Calu3 (cell line): ENCODE measurements around the gene CCDC187. TPM values are rescaled to one million over a fixed set of nuclear protein-coding genes. Genes with fewer than 3 reads are reported as not detected.

ENCODE experiments used
- BruUV-seq: library from RNA; stranded (reverse); fragments of 400-500 nt; replicated peaks from 2 replicates; lab custom pipeline; 2021; lab: Mats Ljungman, UMichigan
- CTCF ChIA-PET: fragments of 300-600 bp; sonication (Branson Sonifier 250); formaldehyde crosslinking; loops from one replicate; lab custom pipeline; 2022; ENCODE audit warnings: antibody characterized with exemption; lab: Charles Lee
- DNase-seq: peaks from one replicate; pipeline ENCODE4 v3.0.0; 2022
- H3K27ac Mint-ChIP-seq: one replicate; pipeline ENCODE4 v1.8.0; 2022; ENCODE audit warnings: mixed read lengths; ENCODE audit not compliant: unreplicated experiment
- H3K27me3 Mint-ChIP-seq: one replicate; pipeline ENCODE4 v1.8.0; 2022; ENCODE audit warnings: mixed read lengths; ENCODE audit not compliant: unreplicated experiment
- H3K36me3 Mint-ChIP-seq: one replicate; pipeline ENCODE4 v1.8.0; 2022; ENCODE audit warnings: mild to moderate bottlenecking, moderate library complexity, mixed read lengths; ENCODE audit not compliant: insufficient read depth, unreplicated experiment
- H3K4me1 Mint-ChIP-seq: one replicate; pipeline ENCODE4 v1.8.0; 2022; ENCODE audit warnings: mild to moderate bottlenecking, low read depth, mixed read lengths; ENCODE audit not compliant: unreplicated experiment
- H3K4me3 Mint-ChIP-seq: one replicate; pipeline ENCODE4 v1.8.0; 2022; ENCODE audit warnings: mild to moderate bottlenecking, low read depth, moderate library complexity, mixed read lengths; ENCODE audit not compliant: unreplicated experiment
- H3K9me3 Mint-ChIP-seq: one replicate; pipeline ENCODE4 v1.8.0; 2022; ENCODE audit warnings: low read depth, mixed read lengths; ENCODE audit not compliant: unreplicated experiment
- CTCF ChIP-seq: fragments of 200-600 bp; IDR thresholded peaks from one replicate; pipeline ENCODE4 v1.8.0; 2022; ENCODE audit warnings: antibody characterized with exemption; ENCODE audit not compliant: unreplicated experiment
- intact Hi-C: fragments of 100-400 bp; cut with micrococcal nuclease; formaldehyde crosslinking; loops from one replicate; pipeline ENCODE4 v1.10.0; 2022; ENCODE audit not compliant: unreplicated experiment
- total RNA-seq: library from RNA; stranded (reverse); gene quantifications from 2 replicates; pipeline ENCODE4 v1.2.3, GENCODE V29; 2022

Gene CCDC187
- total RNA-seq, 1 experiment from 2014 or later, result 0.73 TPM

DNA sequence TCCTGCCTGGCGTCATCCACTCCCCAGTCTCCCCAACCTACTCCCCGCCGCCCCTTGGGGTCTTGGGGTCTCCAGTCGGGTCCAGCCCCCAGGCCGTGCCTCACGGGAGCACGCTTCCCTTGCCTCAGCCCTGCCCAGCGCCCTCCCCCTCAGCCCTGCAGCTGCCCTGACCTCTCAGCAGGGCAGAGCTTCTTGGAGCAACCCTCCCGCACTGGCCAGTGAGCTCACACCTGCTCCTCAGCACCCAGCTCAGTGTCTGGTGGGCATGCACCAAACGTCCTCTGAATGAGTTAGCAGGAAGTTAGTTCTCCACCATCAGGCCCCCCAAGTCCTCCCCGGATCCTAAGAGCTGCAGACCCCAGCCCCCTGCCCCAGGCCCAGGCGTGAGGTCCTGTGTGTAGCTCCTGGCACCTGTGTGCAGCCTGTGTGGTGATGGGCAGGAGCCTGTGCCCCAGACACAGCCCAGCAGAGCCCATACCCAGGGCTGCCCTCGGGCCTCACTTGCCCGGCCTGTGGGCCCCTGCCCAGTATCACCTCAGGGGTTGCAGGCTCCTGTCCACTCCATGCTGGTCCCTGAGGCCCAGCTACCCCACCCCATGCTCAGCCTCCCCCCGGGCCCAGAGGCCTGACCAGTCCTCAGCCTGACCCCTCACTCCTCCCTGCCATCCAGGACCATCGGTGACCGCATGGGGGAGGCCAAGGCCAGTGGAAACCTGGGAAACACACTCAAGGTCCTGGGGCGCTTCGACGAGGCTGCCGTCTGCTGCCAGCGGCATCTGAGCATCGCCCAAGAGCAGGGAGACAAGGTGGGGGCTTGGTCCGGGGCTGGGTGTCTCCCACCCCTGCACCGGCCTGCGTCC lies 31.6 kb upstream of the CCDC187 start:
- CTCF ChIA-PET, result interaction anchor here (0.5 kb wide), 1 partner anchor 281 kb away, joined by 4 read pairs; no protein-coding TSS in a partner anchor
- intact Hi-C loops, result no loop called here
- DNase-seq, result no peak
- H3K4me1 Mint-ChIP-seq, result no peaks in the 10 kb centered on the region
- no peak overlapping the region for H3K4me3 Mint-ChIP-seq
- H3K36me3 Mint-ChIP-seq, result no peaks in the 10 kb centered on the region
- no peaks in the 10 kb centered on the region for H3K9me3 Mint-ChIP-seq
- TF ChIP-seq CTCF, result no peak
- BruUV-seq, result no TSS peak
- no peak overlapping the region for H3K27ac Mint-ChIP-seq
- H3K27me3 Mint-ChIP-seq, result no peaks in the 10 kb centered on the region

- H3K9me3 Mint-ChIP-seq, result no peaks in the 10 kb centered on the region
- no peak for DNase-seq
- H3K27me3 Mint-ChIP-seq, result no peaks in the 10 kb centered on the region
- intact Hi-C loops, result no loop called here
- no peaks in the 10 kb centered on the region for H3K36me3 Mint-ChIP-seq
- H3K4me1 Mint-ChIP-seq, result no peaks in the 10 kb centered on the region
- TF ChIP-seq CTCF, result no peak
- CTCF ChIA-PET, result interaction anchor here (1.0 kb wide), 1 partner anchor 38 kb away, joined by 3 read pairs; no protein-coding TSS in a partner anchor
- no peak overlapping the region for H3K4me3 Mint-ChIP-seq
- no peak overlapping the region for H3K27ac Mint-ChIP-seq
- no TSS peak for BruUV-seq
Measured at GRCh38 chr9:136334541-136334940, 30.6 kb upstream of the CCDC187 start.

- no peak for TF ChIP-seq CTCF
- CTCF ChIA-PET, result no interaction called here
- Mint-ChIP-seq H3K4me1 (no peaks in the 10 kb centered on the region), H3K27ac (no peak overlapping the region), H3K4me3 (no peak overlapping the region), H3K27me3 (no peaks in the 10 kb centered on the region), H3K36me3 (no peaks in the 10 kb centered on the region), H3K9me3 (no peaks in the 10 kb centered on the region)
- intact Hi-C loops, result no loop called here
- DNase-seq, result no peak
- no TSS peak for BruUV-seq
Measured at GRCh38 chr9:136333486-136333885, 29.6 kb upstream of the CCDC187 start.

GRCh38 chr9:136333045-136333444 lies 29.2 kb upstream of the CCDC187 start:
- no peaks in the 10 kb centered on the region for H3K36me3 Mint-ChIP-seq
- no peak overlapping the region for H3K4me3 Mint-ChIP-seq
- no peak overlapping the region for H3K27ac Mint-ChIP-seq
- no peaks in the 10 kb centered on the region for H3K9me3 Mint-ChIP-seq
- intact Hi-C loops, result no loop called here
- BruUV-seq, result no TSS peak
- no peak for TF ChIP-seq CTCF
- H3K4me1 Mint-ChIP-seq, result no peaks in the 10 kb centered on the region
- H3K27me3 Mint-ChIP-seq, result no peaks in the 10 kb centered on the region
- CTCF ChIA-PET, result no interaction called here
- no peak for DNase-seq
